ENCODE results near the gene ZBTB20. TPM values are rescaled to one million over a fixed set of nuclear protein-coding genes. Genes with fewer than 3 reads are reported as not detected.

ZBTB20 gene
- total RNA-seq, 1 experiment from 2014 or later, result 5.1 TPM

DNA sequence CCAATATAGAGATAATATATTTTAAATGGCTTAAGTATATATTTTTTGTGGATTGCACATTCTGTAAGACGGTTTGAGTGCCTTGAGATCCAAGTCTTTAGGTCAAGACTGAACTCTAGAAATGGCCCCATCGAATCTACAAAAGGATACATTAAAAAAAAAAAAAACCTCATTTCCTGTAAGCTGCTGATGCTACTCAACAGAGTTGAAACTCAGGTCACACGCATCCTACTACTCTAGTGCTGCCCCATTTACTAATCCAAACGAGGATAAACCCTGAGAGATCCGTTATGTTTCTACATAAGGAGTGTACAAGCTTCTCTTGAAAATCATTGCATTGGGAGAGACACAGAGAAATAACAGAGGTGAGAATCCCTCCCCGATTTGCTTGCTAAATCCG is 666.0 kb downstream of the ZBTB20 start:
- DNase-seq (ENCODE audit: low spot score), result no peak

DNA sequence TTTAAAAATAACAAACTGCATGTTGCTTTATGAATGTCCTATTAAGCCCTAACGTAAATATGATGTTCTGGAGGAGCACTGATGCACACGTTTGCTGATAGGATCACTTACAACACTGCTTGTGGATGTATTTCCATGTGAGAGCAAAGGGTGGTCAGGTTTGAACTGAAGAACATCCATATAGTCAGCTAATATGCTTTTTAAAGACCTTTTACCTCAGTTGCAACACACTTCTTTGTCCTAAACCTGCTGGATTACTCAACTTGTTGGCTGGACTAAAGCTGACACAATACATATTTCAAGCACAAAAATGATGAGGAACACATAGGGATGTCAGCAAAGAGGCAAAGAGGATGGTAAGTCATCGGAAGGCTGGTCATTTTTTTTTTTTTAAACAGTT is 666.6 kb downstream of the ZBTB20 start:
- no peak for DNase-seq (ENCODE audit: low spot score)

DNA sequence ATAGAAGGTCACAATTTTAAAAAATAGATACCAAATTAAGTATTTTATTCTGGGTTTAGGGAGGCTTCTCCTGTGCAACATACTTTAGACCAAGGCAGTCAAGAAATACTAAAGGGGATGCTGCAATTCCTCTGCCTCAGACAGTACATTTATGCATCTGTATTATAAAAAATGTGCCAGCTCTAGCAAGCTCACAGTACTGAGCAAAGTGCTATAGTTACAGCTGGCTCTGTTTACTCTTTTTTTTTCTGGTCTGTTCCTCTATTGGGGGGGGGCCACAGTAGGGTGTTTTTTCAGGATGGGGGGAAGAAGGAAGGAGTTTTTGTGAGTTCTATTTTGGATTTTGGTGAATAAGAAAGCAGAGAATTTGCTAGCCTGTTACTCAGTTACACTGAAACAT is 668.3 kb downstream of the ZBTB20 start:
- DNase-seq (ENCODE audit: low spot score), result no peak

DNA sequence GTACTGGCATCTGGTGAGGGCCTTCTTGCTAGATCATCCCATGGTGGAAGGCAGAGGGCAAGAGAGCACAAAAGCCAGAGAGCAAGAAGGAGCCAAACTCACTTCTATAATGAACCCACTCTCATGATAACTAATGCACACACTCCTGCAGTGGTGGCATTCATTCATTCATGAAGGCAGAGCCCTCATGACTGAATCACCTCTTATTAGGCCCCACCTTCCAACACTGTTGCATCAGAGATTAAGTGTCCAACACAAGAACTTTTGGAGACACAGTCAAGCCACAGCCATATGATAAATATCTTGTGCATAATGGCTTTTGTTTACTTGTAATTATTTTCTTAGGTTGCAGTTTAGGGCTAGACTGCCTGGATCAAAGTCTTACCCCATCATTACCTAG is 670.6 kb downstream of the ZBTB20 start:
- DNase-seq (ENCODE audit: low spot score), result no peak

DNA sequence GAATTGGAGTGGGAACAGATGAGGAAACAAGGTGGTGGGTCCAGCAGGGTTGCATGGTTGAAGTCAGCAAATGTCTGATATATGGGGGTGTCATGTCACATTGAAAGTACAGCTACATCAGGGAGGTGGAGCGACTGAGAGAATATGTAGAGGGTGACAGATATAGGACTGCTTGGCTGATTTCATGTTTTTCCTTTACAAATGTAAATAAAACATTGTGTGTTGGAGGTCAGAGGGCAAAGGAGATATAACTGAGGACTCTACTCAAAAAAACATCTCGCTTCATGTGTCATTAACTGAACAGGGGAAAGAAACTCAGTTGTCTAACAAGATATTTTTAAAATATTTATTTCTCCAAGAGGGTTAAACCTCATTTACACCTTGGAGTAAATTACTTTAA is 675.6 kb downstream of the ZBTB20 start:
- no peak for DNase-seq (ENCODE audit: low spot score)

DNA sequence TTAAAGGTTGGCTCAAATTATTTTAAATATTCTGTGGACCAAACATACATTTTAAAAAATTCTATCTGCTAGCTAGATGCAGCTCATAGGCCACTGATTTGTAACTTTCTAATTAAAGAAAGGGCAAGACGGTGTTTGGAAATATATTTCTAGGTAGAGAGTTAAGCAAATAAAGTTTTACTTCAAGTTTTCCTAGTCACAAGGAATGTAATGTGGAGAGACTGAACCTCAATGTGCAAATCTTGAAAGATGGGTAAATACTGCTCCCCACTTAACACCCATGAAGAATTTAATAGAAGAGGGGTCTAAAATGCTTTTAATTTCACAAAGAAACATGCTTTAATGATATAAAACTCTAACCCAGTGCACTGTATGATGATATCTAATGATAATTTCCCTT is 678.0 kb downstream of the ZBTB20 start:
- DNase-seq (ENCODE audit: low spot score), result no peak

DNA sequence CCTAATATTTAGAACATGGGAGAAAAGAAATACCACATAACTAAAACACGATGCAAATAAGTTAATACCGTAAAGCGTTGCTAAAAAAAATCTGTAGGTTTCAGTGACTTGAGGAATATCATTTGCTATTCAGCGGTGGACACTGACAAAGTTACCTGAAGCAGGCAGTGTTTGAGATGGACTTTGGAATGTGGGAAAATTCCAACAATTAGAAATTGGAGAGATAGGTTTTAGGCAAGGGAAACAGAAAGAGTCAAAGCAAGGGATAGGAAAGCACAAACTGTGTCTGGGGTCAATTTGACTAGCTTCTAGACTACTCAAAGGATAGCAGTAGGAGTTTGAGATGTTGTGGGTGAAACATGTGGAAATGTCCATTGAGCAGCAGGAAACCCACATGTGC is 680.3 kb downstream of the ZBTB20 start:
- no peak for DNase-seq (ENCODE audit: low spot score)

DNA sequence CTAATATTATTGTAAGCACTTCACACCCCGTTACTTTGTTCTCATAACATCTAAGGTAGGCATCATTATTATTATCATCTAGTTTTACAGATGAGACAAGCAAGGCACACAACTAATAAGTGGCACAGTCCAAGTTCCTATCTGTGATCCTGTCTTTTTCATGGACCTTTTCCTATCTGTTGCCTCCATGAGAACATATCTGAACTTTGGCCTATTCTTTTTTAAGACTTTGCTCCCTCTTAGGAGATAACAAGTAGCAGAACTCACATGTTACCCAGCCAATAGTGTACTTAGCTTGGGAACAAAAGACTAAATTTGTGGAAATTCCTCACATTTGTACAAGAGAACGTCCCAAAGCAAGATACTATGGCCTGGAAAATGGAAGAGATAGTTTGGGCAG is 680.8 kb downstream of the ZBTB20 start:
- no peak for DNase-seq (ENCODE audit: low spot score)

DNA sequence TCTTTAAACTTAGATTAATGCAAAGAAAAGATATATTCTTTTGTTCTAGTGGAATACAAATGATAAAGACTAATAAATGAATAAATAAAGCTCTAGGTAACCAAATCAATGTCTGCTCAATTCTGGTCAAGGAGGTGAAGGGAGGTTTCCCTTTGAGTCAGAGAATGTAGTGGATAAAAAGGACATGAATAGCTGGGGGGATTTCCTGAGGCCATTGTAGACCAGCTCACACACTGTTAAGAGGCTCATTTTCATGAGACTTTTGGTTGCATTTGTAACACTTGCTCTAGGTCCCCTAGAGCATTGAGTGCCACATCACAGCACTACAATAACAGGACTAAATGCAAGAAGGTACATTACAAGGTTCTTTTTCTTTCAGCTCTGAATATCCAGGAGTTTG is 682.5 kb downstream of the ZBTB20 start:
- DNase-seq (ENCODE audit: low spot score), result no peak

DNA sequence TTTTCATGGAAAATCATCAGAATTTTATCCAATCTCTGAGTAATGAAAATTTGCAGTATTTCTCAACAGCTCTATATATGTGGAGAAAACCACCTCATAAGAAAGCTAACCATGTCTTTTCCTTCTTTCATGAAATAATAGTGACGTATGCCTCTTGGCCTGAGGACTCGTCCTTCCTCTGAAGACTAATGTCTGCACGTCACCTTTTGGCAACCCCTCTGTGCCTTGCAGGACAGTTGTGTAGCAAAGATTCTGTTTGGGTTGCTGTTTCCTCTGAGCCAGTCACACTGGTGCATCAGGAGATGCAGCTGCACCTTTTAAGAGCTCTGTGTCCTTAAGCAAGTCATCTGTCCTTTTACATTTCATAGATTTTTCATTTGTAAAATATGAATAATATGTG is 684.3 kb downstream of the ZBTB20 start:
- no peak for DNase-seq (ENCODE audit: low spot score)

DNA sequence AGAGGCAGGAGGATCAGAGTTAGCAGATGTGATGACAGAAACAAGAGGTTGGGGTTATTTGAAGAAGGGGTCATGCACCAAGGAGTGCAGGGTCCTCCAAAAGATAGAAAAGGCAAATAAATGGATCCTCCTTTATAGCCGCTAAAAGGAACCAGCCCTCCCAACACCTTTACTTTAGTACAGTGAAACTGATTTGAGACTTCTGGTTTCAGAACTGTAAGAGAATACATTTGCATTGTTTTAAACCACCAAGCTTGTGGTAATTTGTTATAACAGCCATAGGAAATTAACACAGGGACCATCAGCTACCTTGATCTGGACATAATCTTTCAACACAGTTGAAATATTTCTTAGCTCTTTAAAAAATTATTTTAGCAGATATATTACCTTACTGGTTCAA is 686.6 kb downstream of the ZBTB20 start:
- DNase-seq (ENCODE audit: low spot score), result no peak

DNA sequence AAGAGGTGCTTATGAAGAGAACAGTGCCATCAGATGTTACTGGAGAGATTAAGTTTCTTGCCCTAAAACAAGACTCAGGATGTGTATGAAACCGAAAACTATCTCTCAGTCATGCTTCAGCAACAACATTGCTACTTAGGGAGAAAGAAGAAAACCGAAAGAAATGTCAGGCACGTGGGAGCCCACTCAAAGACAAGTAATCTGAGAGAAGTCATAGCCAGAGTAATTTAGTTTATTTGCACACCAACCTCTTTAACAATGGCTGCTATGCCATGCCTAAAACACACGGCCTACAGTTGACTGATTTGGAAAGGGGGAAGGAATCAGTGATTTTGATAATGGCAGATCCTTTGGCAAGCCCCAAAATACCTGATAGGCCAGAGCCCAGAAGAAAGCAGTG is 690.3 kb downstream of the ZBTB20 start:
- DNase-seq (ENCODE audit: low spot score), result no peak

DNA sequence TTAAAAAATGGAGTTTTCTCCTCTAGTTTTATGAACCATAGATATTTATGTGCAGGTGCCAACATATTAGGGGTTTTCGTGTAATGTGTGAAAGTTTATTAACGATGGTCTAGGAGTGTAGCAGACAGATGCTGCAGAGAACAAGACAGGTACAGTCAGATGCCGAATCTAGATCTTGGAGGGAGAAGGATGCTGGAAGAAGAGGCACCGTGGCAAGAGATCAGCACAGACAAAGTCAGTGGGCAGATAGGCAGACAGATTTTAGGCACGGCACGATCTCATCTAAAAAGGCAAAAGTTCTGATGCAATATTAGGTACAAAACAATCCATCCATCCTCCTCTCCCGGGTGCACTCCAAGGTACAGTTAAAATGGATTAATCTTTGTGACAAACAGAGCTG is 691.7 kb downstream of the ZBTB20 start:
- no peak for DNase-seq (ENCODE audit: low spot score)

DNA sequence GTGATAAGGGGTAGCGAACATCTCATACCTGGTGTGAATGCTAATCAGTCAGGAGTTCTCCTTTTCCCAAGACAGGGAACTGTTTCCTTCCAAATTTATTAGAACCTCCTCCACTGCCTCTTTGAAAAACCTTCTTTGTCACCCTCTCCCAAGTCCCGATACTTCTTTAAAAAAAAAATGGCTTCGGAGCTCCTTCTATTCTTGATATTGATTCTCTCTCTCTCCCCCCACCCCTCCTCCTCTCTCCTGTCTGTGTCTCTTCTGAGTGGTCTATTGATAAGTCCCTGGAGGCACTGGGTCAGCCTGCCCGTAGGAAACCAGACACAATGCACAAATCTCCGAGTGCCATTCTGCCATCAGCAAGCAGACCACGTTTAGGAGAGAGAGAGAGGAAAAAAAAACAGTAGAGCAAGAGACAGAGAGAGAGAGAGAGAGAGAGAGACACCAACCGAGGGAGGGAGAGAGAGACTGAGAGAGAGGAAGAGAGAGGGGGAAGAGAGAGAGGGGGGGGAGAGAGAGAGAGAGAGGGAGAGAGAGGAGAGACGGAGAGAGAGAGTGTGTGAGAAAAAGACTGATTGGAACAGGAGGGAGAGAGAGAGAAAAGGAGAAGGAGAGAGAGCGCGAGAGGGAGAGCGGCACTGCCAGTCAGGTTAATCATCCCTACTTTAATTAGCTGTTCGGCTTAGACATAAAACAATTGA is 692.4 kb downstream of the ZBTB20 start:
- DNase-seq (ENCODE audit: low spot score), result no peak

DNA sequence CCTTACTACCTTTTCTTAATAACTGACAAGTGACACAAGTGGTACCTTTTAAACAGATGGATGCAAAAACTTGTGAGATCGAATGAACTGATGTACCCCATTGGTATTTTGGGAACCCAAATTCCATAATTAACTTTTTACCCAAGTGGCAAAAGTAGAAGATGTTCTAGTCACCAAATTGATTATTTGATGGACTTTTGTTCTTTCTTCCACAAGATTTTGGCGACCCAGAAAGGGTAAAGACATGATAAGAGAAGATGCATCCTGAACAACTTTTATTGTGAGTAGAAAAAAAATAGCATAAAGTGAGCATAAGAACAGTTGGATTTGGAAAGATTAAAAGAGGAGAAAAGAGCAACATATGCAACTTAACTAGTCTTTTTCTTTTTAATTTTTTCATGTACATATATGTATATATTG is 693.7 kb downstream of the ZBTB20 start:
- DNase-seq (ENCODE audit: low spot score), result no peak

DNA sequence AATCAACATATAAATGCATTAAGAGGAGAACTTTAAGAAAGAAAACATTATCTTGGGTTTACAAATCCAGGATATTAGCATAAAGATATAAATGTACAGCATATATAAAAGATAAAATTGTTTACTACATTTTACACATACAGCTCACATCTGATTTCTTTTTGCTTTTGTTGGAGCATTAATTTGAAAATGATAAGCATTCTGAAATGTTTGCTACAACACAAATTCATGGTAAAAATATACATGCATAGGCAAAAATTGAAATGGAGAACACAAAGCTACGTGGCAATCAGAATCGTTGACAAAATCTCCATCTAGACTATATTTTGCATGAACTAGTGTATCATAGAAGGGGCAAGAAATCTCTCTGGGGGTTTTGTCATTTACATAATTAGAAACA is 694.2 kb downstream of the ZBTB20 start:
- no peak for DNase-seq (ENCODE audit: low spot score)

DNA sequence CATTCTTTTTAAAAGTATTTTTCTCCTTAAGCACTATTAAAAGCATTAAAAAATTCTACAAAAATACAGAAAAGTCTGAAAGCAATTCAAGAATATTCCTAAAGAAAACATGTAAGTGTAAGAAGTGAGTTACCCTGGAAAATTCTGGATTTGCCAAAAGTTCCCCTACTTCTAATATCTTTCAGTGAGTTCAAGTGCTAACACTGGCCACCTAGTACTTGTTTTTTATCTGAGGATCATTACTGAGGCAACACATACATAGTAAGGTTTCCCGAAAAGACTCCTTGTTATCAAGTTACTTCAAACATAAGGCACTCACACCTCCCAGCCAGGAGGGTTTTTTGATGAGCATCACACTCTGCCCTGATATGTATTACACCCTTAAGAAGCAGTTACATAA is 694.8 kb downstream of the ZBTB20 start:
- DNase-seq (ENCODE audit: low spot score), result peak; percentile 10

DNA sequence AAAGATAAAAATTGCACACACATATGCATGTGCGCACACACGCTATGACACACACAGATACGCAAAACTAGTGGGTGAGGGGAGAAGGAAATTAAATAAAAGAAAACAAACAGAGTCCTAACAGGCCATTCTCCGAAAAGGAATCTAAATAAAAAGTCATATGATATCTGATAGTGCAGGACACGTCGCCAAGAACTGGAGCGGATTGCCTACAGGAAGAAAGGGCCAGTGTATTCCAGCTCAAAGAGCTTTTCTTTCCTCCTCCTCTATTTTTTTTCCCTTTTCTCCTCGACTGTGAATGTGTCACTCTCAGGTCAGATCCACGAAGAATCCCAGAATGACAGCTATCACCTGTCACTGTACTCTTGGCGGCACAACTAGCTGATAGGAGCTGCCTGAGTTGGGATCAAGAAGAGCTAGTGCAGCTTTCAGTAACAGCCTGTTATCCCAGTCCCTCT is 695.5 kb downstream of the ZBTB20 start:
- DNase-seq (ENCODE audit: low spot score), result peak; percentile 46

DNA sequence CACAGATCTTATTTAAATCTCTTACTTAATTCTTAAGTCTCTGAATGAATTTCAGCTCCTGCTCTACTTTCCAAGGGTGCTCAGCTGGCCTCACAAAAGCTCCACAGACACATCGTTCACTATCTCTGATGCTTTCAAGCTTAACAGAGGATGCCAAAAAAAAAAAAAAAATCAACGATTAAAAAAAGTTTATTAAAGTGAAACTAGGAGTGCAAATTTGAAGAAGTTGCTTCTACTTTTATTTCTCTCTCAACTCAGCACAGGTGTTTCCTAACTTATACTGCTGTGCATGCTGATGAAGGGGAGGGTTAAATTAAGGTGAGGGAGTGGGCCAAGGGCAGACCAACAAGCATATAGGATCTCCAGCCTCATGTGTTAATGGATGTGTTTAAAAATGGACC is 696.0 kb downstream of the ZBTB20 start:
- no peak for DNase-seq (ENCODE audit: low spot score)

DNA sequence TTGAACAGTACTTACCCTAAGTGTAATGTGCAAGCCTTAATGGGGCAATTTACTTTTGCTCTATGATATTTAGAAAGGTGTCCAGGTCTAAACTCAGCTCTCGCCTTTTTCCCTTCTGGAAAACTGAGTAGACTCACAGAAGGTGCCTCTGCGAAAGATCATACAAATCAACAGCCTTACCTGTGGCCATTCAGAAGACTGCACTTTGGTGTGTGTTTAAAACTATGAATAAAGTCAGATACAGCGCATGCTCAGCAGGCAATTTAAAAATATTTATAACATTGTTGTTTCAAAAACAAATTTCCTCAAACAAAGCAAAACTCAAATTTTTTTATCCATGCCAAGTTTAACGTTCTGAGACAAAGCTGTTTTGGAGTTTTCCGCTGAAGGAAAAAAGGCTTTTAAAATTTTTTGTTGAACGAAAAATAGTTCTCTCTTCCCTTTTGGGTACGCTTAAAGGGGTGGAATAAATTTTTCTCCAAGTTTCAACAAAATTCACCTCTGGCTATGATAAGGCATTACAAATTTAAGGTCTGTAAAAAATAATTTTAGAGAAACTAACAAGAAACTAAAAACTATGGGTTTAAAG is 697.0 kb downstream of the ZBTB20 start:
- peak; percentile 14 for DNase-seq (ENCODE audit: low spot score)

DNA sequence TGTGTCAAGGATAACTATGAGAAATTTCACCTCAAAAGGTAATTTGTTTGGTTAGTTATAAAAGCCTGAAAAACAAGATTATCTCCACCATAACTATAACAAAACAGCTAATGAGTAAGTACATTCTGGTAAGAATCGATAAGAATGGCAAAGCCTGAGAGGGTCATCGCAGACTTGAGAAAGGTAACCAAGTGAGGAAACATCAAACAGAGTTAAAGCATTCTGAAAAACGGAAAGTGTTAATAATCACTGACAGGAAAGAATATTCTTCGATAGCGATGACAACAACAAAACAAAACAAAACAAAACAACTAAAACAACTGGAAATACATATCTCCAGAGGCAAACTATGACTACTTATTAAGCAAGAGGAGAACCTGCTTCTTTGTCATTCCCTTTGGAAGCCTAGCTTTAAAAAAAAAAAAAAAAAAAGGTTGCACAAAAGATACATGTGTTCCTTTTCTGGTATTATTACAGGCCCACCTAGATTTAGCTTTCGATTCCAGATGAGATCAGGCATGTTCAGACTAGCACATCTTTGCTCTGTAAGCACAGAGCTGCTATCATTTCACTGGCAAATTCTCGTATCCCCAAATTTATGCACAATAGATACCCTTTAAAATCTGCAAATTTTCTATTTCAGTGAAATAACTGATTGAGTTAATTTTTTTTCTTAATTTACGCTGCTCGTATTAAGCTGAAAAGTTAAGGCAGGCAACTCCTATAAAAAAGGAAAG is 697.6 kb downstream of the ZBTB20 start:
- no peak for DNase-seq (ENCODE audit: low spot score)

DNA sequence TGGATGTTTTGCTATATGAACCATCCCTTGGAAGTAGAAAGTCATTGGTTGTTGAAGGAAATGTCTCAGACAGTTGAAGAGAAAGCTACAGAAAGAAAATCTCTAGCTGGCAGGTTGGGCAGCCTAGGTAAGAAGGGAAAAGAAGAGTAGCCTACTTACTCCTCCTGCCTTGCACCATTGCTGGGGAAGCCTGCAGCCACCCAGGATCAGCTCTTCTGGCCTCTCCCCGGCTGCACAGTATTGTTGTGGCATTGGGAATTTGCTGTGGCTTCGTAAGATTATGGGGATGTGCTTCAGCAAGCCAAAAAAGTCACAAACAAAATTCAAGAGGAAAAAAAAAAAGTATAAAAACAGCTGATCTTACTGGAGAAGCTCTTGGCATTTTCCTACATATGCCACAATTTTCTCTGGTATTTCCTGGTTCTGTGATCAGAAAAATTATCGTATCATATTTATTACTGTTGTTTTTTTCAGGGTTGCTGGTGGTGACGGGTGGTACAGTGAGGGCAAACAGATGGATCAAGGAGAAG is 699.1 kb downstream of the ZBTB20 start:
- no peak for DNase-seq (ENCODE audit: low spot score)

DNA sequence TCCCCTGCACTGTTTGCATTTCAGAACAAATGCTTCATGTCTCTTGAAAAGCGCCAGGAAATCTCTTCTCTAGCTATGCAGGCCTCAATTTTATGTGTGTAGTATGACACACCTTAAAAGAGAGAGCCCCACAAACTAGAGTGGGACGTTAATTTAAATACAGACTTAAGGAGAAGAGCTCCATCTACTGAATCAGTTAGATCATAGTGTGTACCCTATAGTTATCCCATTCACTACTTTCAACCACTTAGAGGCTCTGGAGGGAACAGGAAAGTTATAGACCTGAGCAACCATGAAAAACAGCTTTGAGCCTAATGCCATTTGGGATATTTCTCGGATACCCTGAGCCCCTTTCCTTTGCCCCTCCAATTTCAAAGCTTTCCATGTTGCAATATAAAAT is 699.5 kb downstream of the ZBTB20 start:
- no peak for DNase-seq (ENCODE audit: low spot score)
